GM18517 (cell line): ENCODE data around the gene CHST8.
"Not testable (repeated sequence)": the region's sequence is repeated elsewhere in the genome, so short reads cannot be mapped to it uniquely, and the experiment has no call there.

Experiments
- ATAC-seq: cut with Tn5 transposase; IDR thresholded peaks from one replicate; pipeline ENCODE4 v1.9.1; 2021; ENCODE audit warnings: mild to moderate bottlenecking, moderate library complexity; ENCODE audit not compliant: unreplicated experiment

Gene CHST8

GRCh38 chr19:33688171-33688992, 66.6 kb downstream of the CHST8 start:
- no peak for ATAC-seq

GRCh38 chr19:33689138-33689746, 67.5 kb downstream of the CHST8 start:
- ATAC-seq = no peak

- no peak for ATAC-seq
Observed at GRCh38 chr19:33689868-33690267, 68.1 kb downstream of the CHST8 start.

GRCh38 chr19:33690378-33691029, 68.8 kb downstream of the CHST8 start:
- ATAC-seq = no peak

- no peak for ATAC-seq
Observed at GRCh38 chr19:33691030-33691427, 69.3 kb downstream of the CHST8 start.

- no peak for ATAC-seq
Observed at GRCh38 chr19:33691736-33692135, 70.0 kb downstream of the CHST8 start.

- ATAC-seq = no peak
Observed at GRCh38 chr19:33693678-33694077, 71.9 kb downstream of the CHST8 start.

GRCh38 chr19:33695547-33695946, 73.8 kb downstream of the CHST8 start:
- not testable (repeated sequence) for ATAC-seq

GRCh38 chr19:33697766-33698165, 76.0 kb downstream of the CHST8 start:
- no peak for ATAC-seq

- no peak for ATAC-seq
Observed at GRCh38 chr19:33698576-33699435, 77.1 kb downstream of the CHST8 start.

GRCh38 chr19:33699754-33700407, 78.1 kb downstream of the CHST8 start:
- no peak for ATAC-seq

- no peak for ATAC-seq
Observed at GRCh38 chr19:33700408-33701013, 78.8 kb downstream of the CHST8 start.

GRCh38 chr19:33701565-33701964, 79.8 kb downstream of the CHST8 start:
- no peak for ATAC-seq

- ATAC-seq = no peak
Observed at GRCh38 chr19:33702606-33703437, 81.1 kb downstream of the CHST8 start.

- ATAC-seq = no peak
Observed at GRCh38 chr19:33703438-33703750, 81.6 kb downstream of the CHST8 start.

- ATAC-seq = no peak
Observed at GRCh38 chr19:33703821-33704220, 82.1 kb downstream of the CHST8 start.

- ATAC-seq = no peak
Observed at GRCh38 chr19:33704271-33704670, 82.5 kb downstream of the CHST8 start.

- ATAC-seq = no peak
Observed at GRCh38 chr19:33705090-33705847, 83.5 kb downstream of the CHST8 start.

GRCh38 chr19:33705860-33706259, 84.1 kb downstream of the CHST8 start:
- no peak for ATAC-seq
